ENCODE data around the gene MEF2C. TPM values are rescaled to one million over a fixed set of nuclear protein-coding genes. Genes with fewer than 3 reads are reported as not detected.
"Not testable (repeated sequence)": the region's sequence is repeated elsewhere in the genome, so short reads cannot be mapped to it uniquely, and the experiment has no call there.

Gene MEF2C
- total and polyA plus RNA-seq, 4 donors: 2.8 to 15.9 (median 10.1) TPM

DNA sequence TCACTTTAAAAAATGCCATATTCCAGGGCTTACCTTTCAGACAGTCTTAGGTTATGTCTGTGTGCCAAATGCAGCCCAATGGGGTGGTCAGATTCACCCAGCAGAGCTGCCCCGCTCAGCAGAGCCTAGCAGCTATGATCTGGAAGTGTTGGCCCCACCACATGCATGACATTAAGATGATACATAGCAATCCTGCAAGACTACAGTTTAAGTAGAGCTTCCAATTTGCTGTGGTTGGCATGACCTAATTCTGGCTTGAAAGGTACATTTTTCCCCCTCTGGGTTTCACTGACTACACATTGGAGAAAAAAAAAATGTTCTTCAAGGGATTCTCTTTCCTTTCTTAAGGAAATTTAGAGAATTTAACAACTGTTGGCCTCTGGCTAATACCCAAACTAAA is 22.5 kb downstream of the MEF2C start:
- no peaks in the 10 kb centered on the region for H3K36me3 ChIP-seq (ENCODE audit: control insufficient read depth in 4 of 4, insufficient read depth in 3 of 4, low read depth in 1 of 4, low read length in 3 of 4)
- TF ChIP-seq SP1 (IDR thresholded peaks at IDR 0.05): no peak
- TF ChIP-seq EGR1 (IDR thresholded peaks at IDR 0.05; ENCODE audit: low read depth in 2 of 2): no peak
- TF ChIP-seq HNF4G (IDR thresholded peaks at IDR 0.05): no peak
- no peak for TF ChIP-seq RAD21 (IDR thresholded peaks at IDR 0.05)
- no peak for TF ChIP-seq RXRA (IDR thresholded peaks at IDR 0.05)
- no peak for TF ChIP-seq NR2F2 (IDR thresholded peaks at IDR 0.05)
- WGBS: 80% methylated on average over 1 of the region's 1 CpG
- H3K27ac ChIP-seq (ENCODE audit: low read depth in 1 of 2, low read length in 2 of 2): no peak overlapping the region
- H3K4me3 ChIP-seq (ENCODE audit: low read depth in 1 of 3, low read length in 3 of 3): no peak overlapping the region
- no peak for DNase-seq (ENCODE audit: low spot score)
- no peaks in the 10 kb centered on the region for H3K4me1 ChIP-seq (ENCODE audit: control insufficient read depth in 4 of 4, insufficient read depth in 4 of 4, low read length in 3 of 4)
- H3K27me3 ChIP-seq (ENCODE audit: control insufficient read depth in 4 of 4, insufficient read depth in 4 of 4, low read length in 3 of 4): no peaks in the 10 kb centered on the region
- H3K9me3 ChIP-seq (ENCODE audit: control insufficient read depth in 4 of 4, low read length in 3 of 4): peaks cover 0 to 5% (median 1%) of the 10 kb centered on the region in 4 donors
- H3K9ac ChIP-seq (ENCODE audit: low read depth in 1 of 2, low read length in 2 of 2): no peak overlapping the region

DNA sequence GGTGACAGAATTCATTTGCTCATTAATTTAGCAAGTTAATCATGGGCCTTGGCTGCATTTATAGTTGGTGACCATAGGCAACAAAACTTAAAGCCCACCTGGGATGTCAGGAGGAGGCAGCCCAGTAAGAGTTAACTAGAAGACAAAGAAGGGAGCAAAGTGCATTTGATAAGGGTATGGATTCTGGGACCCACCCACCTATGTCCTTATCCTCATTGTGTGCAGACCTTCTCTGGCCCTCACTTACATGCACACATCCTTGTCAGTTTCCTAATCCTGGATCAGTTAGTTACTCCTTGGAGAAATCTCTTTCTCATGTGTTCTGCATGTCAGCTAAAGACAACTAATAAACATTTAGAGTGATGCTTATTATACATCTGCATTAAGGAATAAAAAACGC is 24.6 kb downstream of the MEF2C start:
- Histone ChIP-seq H3K27ac (ENCODE audit: low read depth in 1 of 2, low read length in 2 of 2) (no peak overlapping the region), H3K4me1 (ENCODE audit: control insufficient read depth in 4 of 4, insufficient read depth in 4 of 4, low read length in 3 of 4) (no peaks in the 10 kb centered on the region), H3K27me3 (ENCODE audit: control insufficient read depth in 4 of 4, insufficient read depth in 4 of 4, low read length in 3 of 4) (no peaks in the 10 kb centered on the region), H3K36me3 (ENCODE audit: control insufficient read depth in 4 of 4, insufficient read depth in 3 of 4, low read depth in 1 of 4, low read length in 3 of 4) (no peaks in the 10 kb centered on the region), H3K4me3 (ENCODE audit: low read depth in 1 of 3, low read length in 3 of 3) (no peak overlapping the region), H3K9me3 (ENCODE audit: control insufficient read depth in 4 of 4, low read length in 3 of 4) (peaks cover 0 to 5% (median 1%) of the 10 kb centered on the region in 4 donors), H3K9ac (ENCODE audit: low read depth in 1 of 2, low read length in 2 of 2) (no peak overlapping the region)
- 81% methylated on average over 1 of the region's 1 CpG for WGBS
- TF ChIP-seq, protein P1, sequence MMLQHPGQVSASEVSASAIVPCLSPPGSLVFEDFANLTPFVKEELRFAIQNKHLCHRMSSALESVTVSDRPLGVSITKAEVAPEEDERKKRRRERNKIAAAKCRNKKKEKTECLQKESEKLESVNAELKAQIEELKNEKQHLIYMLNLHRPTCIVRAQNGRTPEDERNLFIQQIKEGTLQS (IDR thresholded peaks at IDR 0.05): no peak
- TF ChIP-seq FOXA1 (IDR thresholded peaks at IDR 0.05): no peak
- no peak for TF ChIP-seq HNF4G (IDR thresholded peaks at IDR 0.05)
- TF ChIP-seq, protein P2, sequence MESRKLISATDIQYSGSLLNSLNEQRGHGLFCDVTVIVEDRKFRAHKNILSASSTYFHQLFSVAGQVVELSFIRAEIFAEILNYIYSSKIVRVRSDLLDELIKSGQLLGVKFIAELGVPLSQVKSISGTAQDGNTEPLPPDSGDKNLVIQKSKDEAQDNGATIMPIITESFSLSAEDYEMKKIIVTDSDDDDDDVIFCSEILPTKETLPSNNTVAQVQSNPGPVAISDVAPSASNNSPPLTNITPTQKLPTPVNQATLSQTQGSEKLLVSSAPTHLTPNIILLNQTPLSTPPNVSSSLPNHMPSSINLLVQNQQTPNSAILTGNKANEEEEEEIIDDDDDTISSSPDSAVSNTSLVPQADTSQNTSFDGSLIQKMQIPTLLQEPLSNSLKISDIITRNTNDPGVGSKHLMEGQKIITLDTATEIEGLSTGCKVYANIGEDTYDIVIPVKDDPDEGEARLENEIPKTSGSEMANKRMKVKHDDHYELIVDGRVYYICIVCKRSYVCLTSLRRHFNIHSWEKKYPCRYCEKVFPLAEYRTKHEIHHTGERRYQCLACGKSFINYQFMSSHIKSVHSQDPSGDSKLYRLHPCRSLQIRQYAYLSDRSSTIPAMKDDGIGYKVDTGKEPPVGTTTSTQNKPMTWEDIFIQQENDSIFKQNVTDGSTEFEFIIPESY (IDR thresholded peaks at IDR 0.05): no peak
- TF ChIP-seq NR2F2 (IDR thresholded peaks at IDR 0.05): no peak
- no peak for TF ChIP-seq HNF4A (conservative IDR thresholded peaks at IDR 0.05)
- TF ChIP-seq RAD21 (IDR thresholded peaks at IDR 0.05): no peak
- no peak for TF ChIP-seq EGR1 (IDR thresholded peaks at IDR 0.05; ENCODE audit: low read depth in 2 of 2)
- TF ChIP-seq FOXA2 (IDR thresholded peaks at IDR 0.05): no peak
- TF ChIP-seq, protein P3, sequence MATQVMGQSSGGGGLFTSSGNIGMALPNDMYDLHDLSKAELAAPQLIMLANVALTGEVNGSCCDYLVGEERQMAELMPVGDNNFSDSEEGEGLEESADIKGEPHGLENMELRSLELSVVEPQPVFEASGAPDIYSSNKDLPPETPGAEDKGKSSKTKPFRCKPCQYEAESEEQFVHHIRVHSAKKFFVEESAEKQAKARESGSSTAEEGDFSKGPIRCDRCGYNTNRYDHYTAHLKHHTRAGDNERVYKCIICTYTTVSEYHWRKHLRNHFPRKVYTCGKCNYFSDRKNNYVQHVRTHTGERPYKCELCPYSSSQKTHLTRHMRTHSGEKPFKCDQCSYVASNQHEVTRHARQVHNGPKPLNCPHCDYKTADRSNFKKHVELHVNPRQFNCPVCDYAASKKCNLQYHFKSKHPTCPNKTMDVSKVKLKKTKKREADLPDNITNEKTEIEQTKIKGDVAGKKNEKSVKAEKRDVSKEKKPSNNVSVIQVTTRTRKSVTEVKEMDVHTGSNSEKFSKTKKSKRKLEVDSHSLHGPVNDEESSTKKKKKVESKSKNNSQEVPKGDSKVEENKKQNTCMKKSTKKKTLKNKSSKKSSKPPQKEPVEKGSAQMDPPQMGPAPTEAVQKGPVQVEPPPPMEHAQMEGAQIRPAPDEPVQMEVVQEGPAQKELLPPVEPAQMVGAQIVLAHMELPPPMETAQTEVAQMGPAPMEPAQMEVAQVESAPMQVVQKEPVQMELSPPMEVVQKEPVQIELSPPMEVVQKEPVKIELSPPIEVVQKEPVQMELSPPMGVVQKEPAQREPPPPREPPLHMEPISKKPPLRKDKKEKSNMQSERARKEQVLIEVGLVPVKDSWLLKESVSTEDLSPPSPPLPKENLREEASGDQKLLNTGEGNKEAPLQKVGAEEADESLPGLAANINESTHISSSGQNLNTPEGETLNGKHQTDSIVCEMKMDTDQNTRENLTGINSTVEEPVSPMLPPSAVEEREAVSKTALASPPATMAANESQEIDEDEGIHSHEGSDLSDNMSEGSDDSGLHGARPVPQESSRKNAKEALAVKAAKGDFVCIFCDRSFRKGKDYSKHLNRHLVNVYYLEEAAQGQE (IDR thresholded peaks at IDR 0.05): no peak
- no peak for TF ChIP-seq GABPA (IDR thresholded peaks at IDR 0.05 in 1 of 2, conservative IDR thresholded peaks at IDR 0.05 in 1 of 2)
- TF ChIP-seq TAF1 (conservative IDR thresholded peaks at IDR 0.05): no peak
- no peak for TF ChIP-seq YY1 (IDR thresholded peaks at IDR 0.05)
- TF ChIP-seq RXRA (IDR thresholded peaks at IDR 0.05): no peak
- TF ChIP-seq JUND (IDR thresholded peaks at IDR 0.05): no peak
- TF ChIP-seq, protein P4, sequence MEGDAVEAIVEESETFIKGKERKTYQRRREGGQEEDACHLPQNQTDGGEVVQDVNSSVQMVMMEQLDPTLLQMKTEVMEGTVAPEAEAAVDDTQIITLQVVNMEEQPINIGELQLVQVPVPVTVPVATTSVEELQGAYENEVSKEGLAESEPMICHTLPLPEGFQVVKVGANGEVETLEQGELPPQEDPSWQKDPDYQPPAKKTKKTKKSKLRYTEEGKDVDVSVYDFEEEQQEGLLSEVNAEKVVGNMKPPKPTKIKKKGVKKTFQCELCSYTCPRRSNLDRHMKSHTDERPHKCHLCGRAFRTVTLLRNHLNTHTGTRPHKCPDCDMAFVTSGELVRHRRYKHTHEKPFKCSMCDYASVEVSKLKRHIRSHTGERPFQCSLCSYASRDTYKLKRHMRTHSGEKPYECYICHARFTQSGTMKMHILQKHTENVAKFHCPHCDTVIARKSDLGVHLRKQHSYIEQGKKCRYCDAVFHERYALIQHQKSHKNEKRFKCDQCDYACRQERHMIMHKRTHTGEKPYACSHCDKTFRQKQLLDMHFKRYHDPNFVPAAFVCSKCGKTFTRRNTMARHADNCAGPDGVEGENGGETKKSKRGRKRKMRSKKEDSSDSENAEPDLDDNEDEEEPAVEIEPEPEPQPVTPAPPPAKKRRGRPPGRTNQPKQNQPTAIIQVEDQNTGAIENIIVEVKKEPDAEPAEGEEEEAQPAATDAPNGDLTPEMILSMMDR (IDR thresholded peaks at IDR 0.05; ENCODE audit: low read depth, low read length, missing input control): no peak
- no peak for DNase-seq (ENCODE audit: low spot score)

DNA sequence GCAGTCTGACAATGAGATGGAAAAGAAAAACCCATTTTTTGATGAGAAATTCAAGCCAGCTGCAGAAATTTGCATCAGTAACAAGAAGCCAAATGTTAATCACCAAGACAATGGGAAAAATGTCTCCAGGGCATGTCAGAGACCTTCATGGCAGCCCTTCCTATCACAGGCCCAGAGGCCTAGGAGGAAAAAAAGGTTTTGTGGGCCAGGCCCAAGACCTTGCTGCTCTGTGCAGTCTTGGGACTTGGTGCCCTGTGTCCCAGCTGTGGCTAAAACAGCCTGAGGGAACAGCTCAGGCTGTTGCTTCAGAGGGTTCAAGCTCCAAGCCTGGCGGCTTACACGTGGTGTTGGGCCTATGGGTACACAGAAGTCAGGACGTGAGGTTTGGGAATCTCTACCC is 26.6 kb downstream of the MEF2C start:
- not testable (repeated sequence) for DNase-seq (ENCODE audit: low spot score)
- WGBS: 83% methylated on average over 3 of the region's 3 CpGs

More for the DNA sequence above, 26.6 kb downstream of the MEF2C start:
- not testable (repeated sequence) for H3K27ac ChIP-seq (ENCODE audit: low read depth in 1 of 2, low read length in 2 of 2); H3K4me1 ChIP-seq (ENCODE audit: control insufficient read depth in 4 of 4, insufficient read depth in 4 of 4, low read length in 3 of 4); H3K9ac ChIP-seq (ENCODE audit: low read depth in 1 of 2, low read length in 2 of 2); H3K9me3 ChIP-seq (ENCODE audit: control insufficient read depth in 4 of 4, low read length in 3 of 4); H3K36me3 ChIP-seq (ENCODE audit: control insufficient read depth in 4 of 4, insufficient read depth in 3 of 4, low read depth in 1 of 4, low read length in 3 of 4); H3K27me3 ChIP-seq (ENCODE audit: control insufficient read depth in 4 of 4, insufficient read depth in 4 of 4, low read length in 3 of 4); H3K4me3 ChIP-seq (ENCODE audit: low read depth in 1 of 3, low read length in 3 of 3)
